Measurements from ENCODE around the gene FLACC1.
"Not testable (repeated sequence)": the region's sequence is repeated elsewhere in the genome, so short reads cannot be mapped to it uniquely, and the experiment has no call there.

Gene FLACC1

DNA sequence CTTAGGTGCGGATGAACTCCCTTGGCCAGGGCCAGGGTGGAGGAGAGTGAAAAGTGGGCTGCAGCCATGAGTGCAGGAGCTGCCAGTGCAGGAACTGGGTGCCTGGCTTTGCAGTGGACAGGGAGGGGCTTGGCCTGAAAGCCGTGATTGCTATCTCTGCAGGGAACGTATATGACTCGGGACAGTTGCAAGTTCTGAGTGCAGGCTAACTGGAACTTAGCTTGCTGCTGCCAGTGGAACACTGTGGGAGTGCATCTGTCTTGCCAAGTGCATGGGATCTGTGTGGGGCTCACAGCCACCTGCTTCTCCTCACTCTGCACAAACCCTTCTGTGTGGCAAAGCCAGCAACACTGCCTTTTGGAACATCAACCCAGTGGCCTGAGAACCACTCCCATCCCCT, 36.9 kb downstream of the FLACC1 start:
- H3K9me3 ChIP-seq (ENCODE audit: low read depth, low read length): no peaks in the 10 kb centered on the region
- H3K9ac ChIP-seq (ENCODE audit: insufficient read length): no peak overlapping the region
- no peak for DNase-seq (ENCODE audit: low read depth, low spot score)
- no peaks in the 10 kb centered on the region for H3K36me3 ChIP-seq (ENCODE audit: insufficient read depth, low read length)
- TF ChIP-seq FOXP2 (optimal IDR thresholded peaks at IDR 0.05; ENCODE audit: control extremely low read depth, extremely low read length, insufficient read depth) (no peak), POLR2AphosphoS5 (IDR thresholded peaks at IDR 0.05; ENCODE audit: borderline replicate concordance, low read depth, low read length) (no peak), EZH2 (IDR thresholded peaks at IDR 0.05) (no peak)
- H3K4me3 ChIP-seq: no peak overlapping the region
- no peak overlapping the region for H3K27ac ChIP-seq

DNA sequence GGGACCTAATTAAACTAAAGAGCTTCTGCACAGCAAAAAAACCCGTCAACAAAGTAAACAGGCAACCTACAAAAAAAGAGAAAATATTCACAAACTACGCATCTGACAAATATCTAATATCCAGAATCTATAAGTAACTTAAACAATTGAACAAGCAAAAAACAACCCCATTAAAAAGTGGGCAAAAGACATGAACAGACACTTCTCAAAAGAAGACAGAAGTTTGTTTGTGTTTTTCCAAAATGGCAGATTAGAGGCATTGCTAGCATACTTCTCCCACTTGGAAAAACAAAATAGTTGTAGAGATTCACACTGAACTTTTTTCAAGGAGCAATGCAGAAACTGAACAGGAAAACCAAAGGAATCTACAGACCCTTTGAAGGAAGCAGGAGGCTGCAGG, 37.6 kb downstream of the FLACC1 start:
- Histone ChIP-seq H3K27ac (no peak overlapping the region), H3K9ac (ENCODE audit: insufficient read length) (no peak overlapping the region), H3K9me3 (ENCODE audit: low read depth, low read length) (no peaks in the 10 kb centered on the region), H3K36me3 (ENCODE audit: insufficient read depth, low read length) (no peaks in the 10 kb centered on the region), H3K4me3 (no peak overlapping the region)
- no peak for DNase-seq (ENCODE audit: low read depth, low spot score)
- TF ChIP-seq EZH2 (IDR thresholded peaks at IDR 0.05): no peak
- TF ChIP-seq FOXP2 (optimal IDR thresholded peaks at IDR 0.05; ENCODE audit: control extremely low read depth, extremely low read length, insufficient read depth): no peak
- TF ChIP-seq POLR2AphosphoS5 (IDR thresholded peaks at IDR 0.05; ENCODE audit: borderline replicate concordance, low read depth, low read length): no peak

DNA sequence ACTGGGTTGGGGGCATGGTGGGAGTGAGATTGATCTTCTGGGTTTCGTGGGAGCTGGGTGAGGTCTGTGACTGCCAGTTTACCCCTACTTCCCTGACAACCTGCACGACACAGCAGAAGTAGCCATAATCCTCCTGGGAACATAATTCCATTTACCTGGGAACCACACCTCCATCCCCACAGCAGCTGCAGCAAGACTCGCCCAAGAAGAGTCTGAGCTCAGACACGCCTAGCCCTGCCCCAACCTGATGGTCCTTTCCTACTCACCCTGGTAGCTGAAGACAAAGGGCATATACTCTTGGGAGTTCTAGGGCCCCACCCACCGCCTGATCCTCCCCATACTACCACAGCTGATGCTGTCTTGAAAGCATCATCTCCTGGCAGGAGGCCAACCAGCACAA, 43.8 kb downstream of the FLACC1 start:
- Histone ChIP-seq H3K36me3 (ENCODE audit: insufficient read depth, low read length) (no peaks in the 10 kb centered on the region), H3K9ac (ENCODE audit: insufficient read length) (no peak overlapping the region), H3K4me3 (no peak overlapping the region), H3K9me3 (ENCODE audit: low read depth, low read length) (no peaks in the 10 kb centered on the region), H3K27ac (no peak overlapping the region)
- no peak for DNase-seq (ENCODE audit: low read depth, low spot score)
- no peak for TF ChIP-seq EZH2 (IDR thresholded peaks at IDR 0.05)
- no peak for TF ChIP-seq POLR2AphosphoS5 (IDR thresholded peaks at IDR 0.05; ENCODE audit: borderline replicate concordance, low read depth, low read length)
- no peak for TF ChIP-seq FOXP2 (optimal IDR thresholded peaks at IDR 0.05; ENCODE audit: control extremely low read depth, extremely low read length, insufficient read depth)

DNA sequence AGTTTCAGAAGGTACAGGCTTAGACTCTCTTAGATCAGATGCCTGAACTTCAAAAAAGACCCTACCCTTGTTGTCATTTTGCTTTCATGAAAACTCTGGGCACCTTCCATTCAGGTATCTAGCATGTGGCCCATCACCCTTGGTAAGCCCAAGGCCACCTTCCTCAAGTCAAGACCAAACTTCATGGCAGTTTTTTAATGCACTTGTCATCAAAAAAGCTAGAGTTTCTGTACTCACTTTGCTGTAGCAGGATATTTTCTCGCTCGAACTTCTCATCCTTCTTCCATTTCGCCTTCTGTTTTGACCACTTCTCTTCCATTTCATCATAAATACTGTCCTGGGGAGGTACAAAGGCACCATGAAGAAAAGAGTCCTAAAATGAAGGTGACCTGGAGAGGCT, 48.2 kb downstream of the FLACC1 start:
- no peaks in the 10 kb centered on the region; the same call in 1 of the 2 replicates for H3K36me3 ChIP-seq (ENCODE audit: insufficient read depth, low read length)
- no peak for DNase-seq (ENCODE audit: low read depth, low spot score)

DNA sequence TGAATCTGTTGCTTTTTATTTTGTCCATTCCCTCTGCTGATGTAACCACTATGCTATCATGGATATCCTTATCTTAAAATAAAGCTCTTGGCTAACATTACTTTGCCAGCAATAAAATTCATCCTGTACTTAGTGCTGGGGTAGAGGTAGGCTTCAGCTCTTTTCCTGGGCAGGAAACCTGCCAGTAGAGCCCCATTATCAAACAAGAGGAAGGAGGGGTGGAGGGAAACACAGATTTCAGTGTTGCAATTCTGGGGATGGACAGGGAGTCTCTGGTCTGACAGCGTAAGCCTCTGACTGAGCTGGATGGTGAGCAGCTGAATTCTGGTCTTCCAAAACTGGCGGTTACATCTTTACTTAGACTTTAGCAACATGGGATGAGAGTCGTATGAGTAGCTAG, 49.3 kb downstream of the FLACC1 start:
- DNase-seq (ENCODE audit: low read depth, low spot score): no peak
- H3K27ac ChIP-seq: no peak overlapping the region
- no peak for TF ChIP-seq EZH2 (IDR thresholded peaks at IDR 0.05)
- no peak for TF ChIP-seq FOXP2 (optimal IDR thresholded peaks at IDR 0.05; ENCODE audit: control extremely low read depth, extremely low read length, insufficient read depth)
- no peak for TF ChIP-seq POLR2AphosphoS5 (IDR thresholded peaks at IDR 0.05; ENCODE audit: borderline replicate concordance, low read depth, low read length)
- H3K9ac ChIP-seq (ENCODE audit: insufficient read length): no peak overlapping the region
- no peaks in the 10 kb centered on the region for H3K9me3 ChIP-seq (ENCODE audit: low read depth, low read length)
- H3K4me3 ChIP-seq: no peak overlapping the region
- no peaks in the 10 kb centered on the region; the same call in 1 of the 2 replicates for H3K36me3 ChIP-seq (ENCODE audit: insufficient read depth, low read length)

More for the DNA sequence above, 48.2 kb downstream of the FLACC1 start:
- TF ChIP-seq FOXP2 (optimal IDR thresholded peaks at IDR 0.05; ENCODE audit: control extremely low read depth, extremely low read length, insufficient read depth) (no peak), POLR2AphosphoS5 (IDR thresholded peaks at IDR 0.05; ENCODE audit: borderline replicate concordance, low read depth, low read length) (no peak), EZH2 (IDR thresholded peaks at IDR 0.05) (no peak)
- H3K9me3 ChIP-seq (ENCODE audit: low read depth, low read length): no peaks in the 10 kb centered on the region
- H3K4me3 ChIP-seq: no peak overlapping the region
- H3K27ac ChIP-seq: no peak overlapping the region
- no peak overlapping the region for H3K9ac ChIP-seq (ENCODE audit: insufficient read length)

DNA sequence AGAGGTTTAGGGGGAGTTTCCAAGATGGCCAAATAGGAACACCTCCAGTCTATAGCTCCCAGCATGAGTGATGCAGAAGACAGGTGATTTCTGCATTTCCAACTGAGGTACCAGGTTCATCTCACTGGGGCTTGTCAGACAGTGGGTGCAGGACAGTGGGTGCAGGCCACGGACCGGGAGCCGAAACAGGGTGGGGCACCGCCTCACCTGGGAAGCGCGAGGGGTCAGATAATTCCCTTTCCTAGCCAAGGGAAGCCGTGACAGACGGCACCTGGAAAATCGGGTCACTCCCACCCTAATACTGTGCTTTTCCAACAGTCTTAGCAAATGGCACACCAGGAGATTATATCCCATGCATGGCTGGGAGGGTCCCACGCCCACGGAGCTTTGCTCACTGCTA, 57.2 kb downstream of the FLACC1 start:
- H3K9me3 ChIP-seq (ENCODE audit: low read depth, low read length): not testable (repeated sequence)

DNA sequence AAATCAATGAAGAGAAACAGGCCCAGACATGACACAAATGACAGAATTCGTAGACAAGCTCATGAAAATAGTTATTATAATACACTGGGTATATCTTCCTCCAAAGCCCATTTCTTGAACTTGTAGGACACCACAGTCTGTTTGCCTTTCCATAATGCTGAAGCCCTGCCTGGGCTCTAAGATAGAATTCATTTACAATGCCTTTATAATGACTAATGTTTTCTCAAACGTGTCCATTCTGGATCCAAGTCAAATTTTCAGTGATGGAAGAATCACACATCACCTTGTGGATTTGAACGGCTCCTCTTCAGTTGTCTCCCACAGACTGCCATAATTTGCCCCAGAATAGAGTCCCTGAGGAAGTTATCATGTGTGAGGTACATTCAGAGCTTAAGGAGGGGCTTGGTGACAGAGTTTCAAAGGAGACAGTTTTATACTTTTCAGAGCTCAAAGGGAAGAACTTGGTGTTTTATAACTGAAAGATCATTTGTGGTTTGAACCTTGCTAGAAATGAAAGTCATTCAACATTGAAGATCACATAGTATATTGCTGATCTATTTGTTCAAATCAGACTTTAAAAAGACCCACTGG, 58.6 kb downstream of the FLACC1 start:
- H3K4me3 ChIP-seq: no peak overlapping the region
- DNase-seq (ENCODE audit: low read depth, low spot score): no peak
- H3K9me3 ChIP-seq (ENCODE audit: low read depth, low read length): no peaks in the 10 kb centered on the region
- no peaks in the 10 kb centered on the region for H3K36me3 ChIP-seq (ENCODE audit: insufficient read depth, low read length)
- no peak overlapping the region for H3K9ac ChIP-seq (ENCODE audit: insufficient read length)
- TF ChIP-seq EZH2 (IDR thresholded peaks at IDR 0.05) (no peak), POLR2AphosphoS5 (IDR thresholded peaks at IDR 0.05; ENCODE audit: borderline replicate concordance, low read depth, low read length) (no peak), FOXP2 (optimal IDR thresholded peaks at IDR 0.05; ENCODE audit: control extremely low read depth, extremely low read length, insufficient read depth) (no peak)
- H3K27ac ChIP-seq: no peak overlapping the region

More for the DNA sequence above, 57.2 kb downstream of the FLACC1 start:
- not testable (repeated sequence) for H3K36me3 ChIP-seq (ENCODE audit: insufficient read depth, low read length); H3K27ac ChIP-seq; H3K4me3 ChIP-seq; DNase-seq (ENCODE audit: low read depth, low spot score); H3K9ac ChIP-seq (ENCODE audit: insufficient read length)

DNA sequence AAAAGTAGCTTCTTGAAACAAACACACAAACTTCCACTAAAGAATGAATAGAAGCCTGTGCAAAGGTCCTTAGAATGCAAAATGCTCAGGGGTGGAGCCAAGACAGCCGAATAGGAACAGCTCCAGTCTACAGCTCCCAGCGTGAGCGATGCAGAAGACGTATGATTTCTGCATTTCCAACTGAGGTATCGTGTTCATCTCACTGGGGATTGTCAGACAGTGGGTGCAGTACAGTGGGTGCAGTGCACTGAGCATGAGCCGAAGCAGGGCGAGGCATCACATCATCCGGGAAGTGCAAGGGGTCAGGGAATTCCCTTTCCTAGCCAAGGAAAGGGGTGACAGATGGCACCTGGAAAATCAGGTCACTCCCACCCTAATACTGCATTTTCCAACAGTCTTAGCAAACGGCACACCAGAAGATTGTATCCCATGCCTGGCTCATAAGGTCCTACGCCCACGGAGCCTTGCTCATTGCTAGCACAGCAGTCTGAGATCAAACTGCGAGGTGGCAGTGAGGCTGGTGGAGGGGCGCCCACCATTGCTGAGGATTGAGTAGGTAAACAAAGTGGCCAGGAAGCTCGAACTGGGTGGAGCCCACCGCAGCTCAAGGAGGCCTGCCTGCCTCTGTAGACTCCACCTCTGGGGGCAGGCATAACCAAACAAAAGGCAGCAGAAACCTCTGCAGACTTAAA, 66.5 kb downstream of the FLACC1 start:
- H3K36me3 ChIP-seq (ENCODE audit: insufficient read depth, low read length); H3K9ac ChIP-seq (ENCODE audit: insufficient read length); H3K9me3 ChIP-seq (ENCODE audit: low read depth, low read length); H3K27ac ChIP-seq; H3K4me3 ChIP-seq; DNase-seq (ENCODE audit: low read depth, low spot score): not testable (repeated sequence)

DNA sequence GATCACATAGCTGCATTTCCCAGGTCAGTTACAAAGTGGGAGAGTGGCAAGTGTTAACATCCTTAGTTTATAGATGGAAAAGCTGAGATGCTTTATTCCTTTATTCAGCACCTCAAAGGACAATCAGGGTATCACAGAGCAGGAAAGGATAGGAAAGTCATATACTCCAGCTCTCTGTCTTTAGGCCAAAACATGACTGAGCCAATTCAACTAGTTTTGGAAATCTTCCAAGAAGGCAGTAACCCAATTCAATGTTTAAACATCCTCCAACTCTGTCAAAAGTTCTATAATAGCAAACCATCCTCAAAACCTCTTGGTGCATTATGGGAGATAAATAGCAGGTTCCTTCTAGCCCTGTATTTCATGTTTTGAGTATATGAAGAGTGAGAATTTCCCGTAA, 71.6 kb downstream of the FLACC1 start:
- Histone ChIP-seq H3K36me3 (ENCODE audit: insufficient read depth, low read length) (peaks cover 14% of the 10 kb centered on the region; the same call in 1 of the 2 replicates), H3K9me3 (ENCODE audit: low read depth, low read length) (no peaks in the 10 kb centered on the region), H3K27ac (no peak overlapping the region), H3K9ac (ENCODE audit: insufficient read length) (no peak overlapping the region), H3K4me3 (no peak overlapping the region)
- DNase-seq (ENCODE audit: low read depth, low spot score): no peak
- TF ChIP-seq EZH2 (IDR thresholded peaks at IDR 0.05) (no peak), POLR2AphosphoS5 (IDR thresholded peaks at IDR 0.05; ENCODE audit: borderline replicate concordance, low read depth, low read length) (no peak), FOXP2 (optimal IDR thresholded peaks at IDR 0.05; ENCODE audit: control extremely low read depth, extremely low read length, insufficient read depth) (no peak)
